CD14-positive monocyte (primary cell): ENCODE results near the gene ARL15. TPM values are rescaled to one million over a fixed set of nuclear protein-coding genes. Genes with fewer than 3 reads are reported as not detected.

Experiments
- DNase-seq, 3 donors: peaks; one replicate each; pipeline ENCODE4 v3.0.0-alpha.2; 2011 to 2022
- H2AFZ ChIP-seq: 2 replicates; pipeline ENCODE4 v1.6.0; 2012; ENCODE audit warnings: mild to moderate bottlenecking, low read depth, low read length, inconsistent platforms; ENCODE audit not compliant: insufficient read depth, poor library complexity, severe bottlenecking
- H3K27ac ChIP-seq, 2 donors: 1 replicate in 1 of 2; 2 replicates in 1 of 2; pipeline ENCODE4 v1.5.1; 2012 to 2013; ENCODE audit warnings: low read length in 2 of 2, control low read depth in 1 of 2, inconsistent platforms in 1 of 2, low read depth in 1 of 2, mild to moderate bottlenecking in 1 of 2
- H3K27me3 ChIP-seq, 2 donors: one replicate each; pipeline versions ENCODE4 v1.6.0 to v1.6.1; 2011 to 2013; ENCODE audit warnings: low read length in 2 of 2; ENCODE audit not compliant: control insufficient read depth in 2 of 2, insufficient read depth in 2 of 2
- H3K36me3 ChIP-seq, 2 donors: replicated peaks in 1 of 2; 1 replicate in 1 of 2; 2 replicates in 1 of 2; pipeline versions ENCODE4 v1.5.1 to v1.6.1; 2012 to 2013; ENCODE audit warnings: low read length in 2 of 2, control low read depth in 1 of 2, inconsistent platforms in 1 of 2, mild to moderate bottlenecking in 1 of 2; ENCODE audit not compliant: insufficient read depth in 2 of 2, control insufficient read depth in 1 of 2
- H3K4me1 ChIP-seq, 2 donors: 1 replicate in 1 of 2; 2 replicates in 1 of 2; pipeline versions ENCODE4 v1.5.1 to v1.6.1; 2012 to 2013; ENCODE audit warnings: low read length in 2 of 2, control low read depth in 1 of 2, inconsistent platforms in 1 of 2, mild to moderate bottlenecking in 1 of 2, moderate library complexity in 1 of 2; ENCODE audit not compliant: insufficient read depth in 2 of 2, control insufficient read depth in 1 of 2
- H3K4me2 ChIP-seq: replicated peaks from 2 replicates; pipeline ENCODE3; 2012; ENCODE audit warnings: low read length, moderate library complexity, mild to moderate bottlenecking; ENCODE audit not compliant: poor library complexity, severe bottlenecking; ENCODE audit errors: extremely low read depth
- H3K4me3 ChIP-seq, 3 experiments: fragments of 200-600 bp in 1 of 3; sonication (generic) in 1 of 3; replicated peaks in 1 of 3; 1 replicate in 2 of 3; 2 replicates in 1 of 3; pipeline ENCODE4 v1.5.1; 2011 to 2013; ENCODE audit warnings: low read length in 3 of 3, mild to moderate bottlenecking in 3 of 3, control low read depth in 2 of 3, low read depth in 2 of 3, inconsistent platforms in 1 of 3, moderate library complexity in 1 of 3
- H3K79me2 ChIP-seq: 2 replicates; pipeline ENCODE4 v1.6.0; 2012; ENCODE audit warnings: mild to moderate bottlenecking, control low read depth, inconsistent platforms, low read length, moderate library complexity; ENCODE audit not compliant: insufficient read depth
- H3K9ac ChIP-seq: 2 replicates; pipeline ENCODE4 v1.6.0; 2017; ENCODE audit warnings: low read length, mild to moderate bottlenecking; ENCODE audit not compliant: insufficient read depth, poor library complexity, severe bottlenecking
- H3K9me3 ChIP-seq, 2 donors: replicated peaks in 1 of 2; 1 replicate in 1 of 2; 2 replicates in 1 of 2; pipeline versions ENCODE4 v1.5.1 to v1.6.1; 2012 to 2013; ENCODE audit warnings: low read length in 2 of 2, control low read depth in 1 of 2; ENCODE audit not compliant: control insufficient read depth in 1 of 2, insufficient read depth in 1 of 2
- H4K20me1 ChIP-seq: 2 replicates; pipeline ENCODE4 v1.6.0; 2012; ENCODE audit warnings: mild to moderate bottlenecking, low read length, control low read depth, moderate library complexity; ENCODE audit not compliant: insufficient read depth
- H3K27ac Mint-ChIP-seq, 7 donors: one replicate each; pipeline ENCODE4 v1.8.0; 2020; ENCODE audit warnings: mild to moderate bottlenecking in 7 of 7, mixed read lengths in 7 of 7, moderate library complexity in 6 of 7, inconsistent platforms in 2 of 7
- H3K27me3 Mint-ChIP-seq, 3 donors: one replicate each; pipeline ENCODE4 v1.8.0; 2021 to 2022; ENCODE audit warnings: low read depth in 3 of 3, mild to moderate bottlenecking in 3 of 3, mixed read lengths in 3 of 3, moderate library complexity in 3 of 3, inconsistent platforms in 1 of 3
- H3K36me3 Mint-ChIP-seq, 2 donors: one replicate each; pipeline ENCODE4 v1.8.0; 2020; ENCODE audit warnings: mixed read lengths in 2 of 2, inconsistent platforms in 1 of 2, mild to moderate bottlenecking in 1 of 2
- H3K4me1 Mint-ChIP-seq: one replicate; pipeline ENCODE4 v1.8.0; 2020; ENCODE audit warnings: mild to moderate bottlenecking, mixed read lengths
- H3K4me3 Mint-ChIP-seq, 2 donors: one replicate each; pipeline ENCODE4 v1.8.0; 2020; ENCODE audit warnings: mild to moderate bottlenecking in 2 of 2, mixed read lengths in 2 of 2, moderate library complexity in 1 of 2
- H3K9me3 Mint-ChIP-seq, 7 donors: one replicate each; pipeline ENCODE4 v1.8.0; 2020 to 2022; ENCODE audit warnings: mixed read lengths in 7 of 7, mild to moderate bottlenecking in 6 of 7, moderate library complexity in 6 of 7, inconsistent platforms in 2 of 7
- WGBS: methylation state at CpG from one replicate; pipeline ENCODE4 v1.1.5; 2013; ENCODE audit warnings: missing lambda C conversion rate; ENCODE audit not compliant: insufficient coverage; 5-methylcytosine and 5-hydroxymethylcytosine counted together
- intact Hi-C, 2 donors: fragments of 100-400 bp; cut with micrococcal nuclease; formaldehyde crosslinking; loops; one replicate each; pipeline versions ENCODE4 v1.15.0 to v1.15.1; 2023
- polyA plus RNA-seq, 3 donors: library from polyadenylated mRNA; depleted of rRNA in 1 of 3; unstranded in 2 of 3; stranded (reverse) in 1 of 3; fragments of 300-500 nt in 2 of 3; fragments of >200 nt in 1 of 3; fragmentation: Illumina TruSeq in 2 of 3; gene quantifications; 1 replicate in 2 of 3; 2 replicates in 1 of 3; pipeline ENCODE4 v1.2.3, GENCODE V29; 2012 to 2021
- TF ChIP-seq, protein P1 (sequence below): fragments of 200-600 bp; IDR thresholded peaks from one replicate; pipeline ENCODE4 v1.8.0; 2022; ENCODE audit warnings: antibody characterized with exemption, mild to moderate bottlenecking

Gene ARL15
- polyA plus RNA-seq, 3 donors = 10.5 to 27.6 (median 18.0) TPM

GRCh38 chr5:54326662-54327270 lies 16.4 kb upstream of the ARL15 start:
- H3K36me3 Mint-ChIP-seq = no peaks in the 10 kb centered on the region
- intact Hi-C loops = no loop called here
- H3K27ac ChIP-seq = no peak overlapping the region
- H3K4me3 Mint-ChIP-seq = no peak overlapping the region
- WGBS = no CpG with 5 or more reads among the region's 7 CpGs
- H2AFZ ChIP-seq = no peak overlapping the region
- H3K27me3 ChIP-seq = peaks cover 0 to 2% of the 10 kb centered on the region in 2 donors
- H3K27me3 Mint-ChIP-seq = peaks cover 1 to 10% (median 5%) of the 10 kb centered on the region in 3 donors
- H3K4me1 Mint-ChIP-seq = no peaks in the 10 kb centered on the region
- peaks cover 0 to 5% (median 2%) of the 10 kb centered on the region in 7 donors for H3K9me3 Mint-ChIP-seq
- no peak overlapping the region for H3K9ac ChIP-seq
- DNase-seq = no peak
- no peaks in the 10 kb centered on the region for H3K79me2 ChIP-seq
- H4K20me1 ChIP-seq = no peaks in the 10 kb centered on the region
- H3K4me2 ChIP-seq = no peak overlapping the region
- no peaks in the 10 kb centered on the region for H3K36me3 ChIP-seq
- TF ChIP-seq, protein P1, sequence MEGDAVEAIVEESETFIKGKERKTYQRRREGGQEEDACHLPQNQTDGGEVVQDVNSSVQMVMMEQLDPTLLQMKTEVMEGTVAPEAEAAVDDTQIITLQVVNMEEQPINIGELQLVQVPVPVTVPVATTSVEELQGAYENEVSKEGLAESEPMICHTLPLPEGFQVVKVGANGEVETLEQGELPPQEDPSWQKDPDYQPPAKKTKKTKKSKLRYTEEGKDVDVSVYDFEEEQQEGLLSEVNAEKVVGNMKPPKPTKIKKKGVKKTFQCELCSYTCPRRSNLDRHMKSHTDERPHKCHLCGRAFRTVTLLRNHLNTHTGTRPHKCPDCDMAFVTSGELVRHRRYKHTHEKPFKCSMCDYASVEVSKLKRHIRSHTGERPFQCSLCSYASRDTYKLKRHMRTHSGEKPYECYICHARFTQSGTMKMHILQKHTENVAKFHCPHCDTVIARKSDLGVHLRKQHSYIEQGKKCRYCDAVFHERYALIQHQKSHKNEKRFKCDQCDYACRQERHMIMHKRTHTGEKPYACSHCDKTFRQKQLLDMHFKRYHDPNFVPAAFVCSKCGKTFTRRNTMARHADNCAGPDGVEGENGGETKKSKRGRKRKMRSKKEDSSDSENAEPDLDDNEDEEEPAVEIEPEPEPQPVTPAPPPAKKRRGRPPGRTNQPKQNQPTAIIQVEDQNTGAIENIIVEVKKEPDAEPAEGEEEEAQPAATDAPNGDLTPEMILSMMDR = no peak
- no peaks in the 10 kb centered on the region for H3K4me1 ChIP-seq
- H3K4me3 ChIP-seq = no peak overlapping the region
- H3K9me3 ChIP-seq = no peaks in the 10 kb centered on the region
- no peak overlapping the region for H3K27ac Mint-ChIP-seq

DNA sequence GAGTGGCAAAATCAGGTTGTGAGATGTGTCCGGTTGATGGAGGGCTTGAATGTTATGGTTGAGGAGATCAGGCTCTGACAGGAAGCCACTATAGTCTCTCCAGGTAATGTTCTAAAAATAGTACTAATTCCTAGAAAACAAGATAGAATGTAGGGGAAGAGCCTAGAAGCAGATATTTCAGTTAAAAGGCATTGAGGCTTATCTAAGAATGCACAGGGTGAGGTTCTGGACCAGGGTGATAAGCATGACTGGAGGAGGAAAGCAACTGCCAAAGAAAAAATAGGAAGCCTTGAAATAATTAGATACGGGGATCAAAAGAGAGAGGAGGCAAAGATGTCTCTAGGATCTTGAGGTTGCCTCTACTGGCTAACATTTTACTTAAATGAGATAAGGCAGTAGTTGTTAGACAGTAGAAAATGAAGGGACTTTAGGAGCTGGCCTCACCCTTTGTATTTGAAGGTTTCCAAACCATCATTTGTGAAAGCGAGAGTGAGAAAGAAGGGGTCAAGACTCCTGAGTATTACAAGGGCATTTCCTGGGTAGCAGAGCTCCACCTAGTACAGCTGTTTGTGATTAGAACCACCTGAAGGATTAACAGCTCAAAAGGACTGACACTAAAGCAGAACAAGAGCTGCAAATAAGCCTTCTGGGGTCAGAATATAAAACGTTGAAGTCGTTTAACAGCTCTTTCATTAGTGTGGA lies 15.4 kb upstream of the ARL15 start:
- intact Hi-C loops = no loop called here
- no peak overlapping the region for H3K9ac ChIP-seq
- Mint-ChIP-seq H3K4me3 (no peak overlapping the region), H3K36me3 (no peaks in the 10 kb centered on the region), H3K9me3 (peaks cover 0 to 3% (median 0%) of the 10 kb centered on the region in 7 donors), H3K4me1 (no peaks in the 10 kb centered on the region), H3K27me3 (peaks cover 1 to 12% (median 5%) of the 10 kb centered on the region in 3 donors), H3K27ac (no peak overlapping the region)
- TF ChIP-seq, protein P1 = no peak
- no peak overlapping the region for H3K4me3 ChIP-seq
- no peak for DNase-seq
- no peaks in the 10 kb centered on the region for H3K36me3 ChIP-seq
- no peaks in the 10 kb centered on the region for H4K20me1 ChIP-seq
- no peak overlapping the region for H3K4me2 ChIP-seq
- no peaks in the 10 kb centered on the region for H3K9me3 ChIP-seq
- H3K27ac ChIP-seq = no peak overlapping the region
- H3K79me2 ChIP-seq = no peaks in the 10 kb centered on the region
- WGBS = 100% methylated on average over 1 of the region's 5 CpGs
- no peak overlapping the region for H2AFZ ChIP-seq
- no peaks in the 10 kb centered on the region for H3K4me1 ChIP-seq
- H3K27me3 ChIP-seq = peaks cover 0 to 2% of the 10 kb centered on the region in 2 donors
